SU-DHL-6 (cell line): ENCODE data around the gene GRID1.

ENCODE experiments used
- CTCF ChIP-seq: fragments of 200-600 bp; sonication (generic); IDR thresholded peaks from one replicate; pipeline ENCODE4 v1.5.1; 2017; ENCODE audit warnings: antibody characterized with exemption, mild to moderate bottlenecking, low read length, moderate library complexity; ENCODE audit not compliant: insufficient read depth, poor library complexity, severe bottlenecking
- EZH2phosphoT487 ChIP-seq: fragments of 200-600 bp; sonication (generic), shearing (Covaris generic); conservative IDR thresholded peaks from 2 replicates; pipeline ENCODE4 v1.6.1; 2018; ENCODE audit warnings: mild to moderate bottlenecking, antibody characterized with exemption, low read length, moderate library complexity, mixed read lengths

- TF ChIP-seq EZH2phosphoT487 (no peak), CTCF (no peak)
These were observed 786.0 kb downstream of the GRID1 start for GRCh38 chr10:85580585-85580984.
